ENCODE results near the gene SPACA1.

- TF ChIP-seq ELK1 (IDR thresholded peaks at IDR 0.05; ENCODE audit: borderline replicate concordance, low read depth, low read length) (no peak), CTCF (conservative IDR thresholded peaks at IDR 0.05; ENCODE audit: low read depth, low read length) (no peak), FOS (IDR thresholded peaks at IDR 0.05; ENCODE audit: low read depth, low read length) (no peak), RFX5 (IDR thresholded peaks at IDR 0.05; ENCODE audit: low read depth, low read length) (no peak), POLR2A (IDR thresholded peaks at IDR 0.05; ENCODE audit: low read depth, low read length) (no peak), BHLHE40 (IDR thresholded peaks at IDR 0.05; ENCODE audit: low read depth, low read length) (no peak)
These were observed 67.2 kb downstream of the SPACA1 start for GRCh38 chr6:88114838-88115237.
